Gastrocnemius medialis (tissue), 4 donors: Measurements from ENCODE around the gene PTPRN2. TPM values are rescaled to one million over a fixed set of nuclear protein-coding genes. Genes with fewer than 3 reads are reported as not detected.
"Not testable (repeated sequence)": the region's sequence is repeated elsewhere in the genome, so short reads cannot be mapped to it uniquely, and the experiment has no call there.

ENCODE experiments used
- ATAC-seq, 2 donors: fragments of 150-250 bp; one replicate each; pipeline ENCODE4 v1.9.1; 2016
- DNase-seq, 2 donors: peaks; one replicate each; pipeline ENCODE4 v3.0.0-alpha.2; 2019
- H3K27ac ChIP-seq, 4 donors: fragments of 200-600 bp; sonication (generic); 1 replicate in 1 of 4; 2 replicates in 3 of 4; pipeline ENCODE4 v1.5.1; 2016 to 2018; ENCODE audit warnings: mild to moderate bottlenecking in 2 of 4, moderate library complexity in 1 of 4
- H3K27me3 ChIP-seq, 3 donors: fragments of 200-600 bp; sonication (generic) in 2 of 3; 1 replicate in 1 of 3; 2 replicates in 2 of 3; pipeline versions ENCODE4 v1.5.1 to v1.6.0; 2016 to 2019; ENCODE audit warnings: mild to moderate bottlenecking in 1 of 3, moderate library complexity in 1 of 3
- H3K36me3 ChIP-seq, 2 donors: fragments of 200-600 bp; sonication (generic) in 1 of 2; one replicate each; pipeline ENCODE4 v1.5.1; 2017 to 2018
- H3K4me1 ChIP-seq, 2 donors: fragments of 200-600 bp; sonication (generic) in 1 of 2; one replicate each; pipeline ENCODE4 v1.5.1; 2016 to 2017; ENCODE audit warnings: mild to moderate bottlenecking in 2 of 2
- H3K4me3 ChIP-seq, 4 donors: fragments of 200-600 bp; sonication (generic) in 3 of 4; 1 replicate in 1 of 4; 2 replicates in 3 of 4; pipeline ENCODE4 v1.5.1; 2016 to 2019; ENCODE audit warnings: mild to moderate bottlenecking in 2 of 4
- H3K9me3 ChIP-seq, 3 donors: fragments of 200-600 bp; sonication (generic) in 2 of 3; 1 replicate in 1 of 3; 2 replicates in 2 of 3; pipeline ENCODE4 v1.5.1; 2016 to 2019
- POLR2A ChIP-seq, 2 donors: fragments of 450-650 bp; IDR thresholded peaks; one replicate each; pipeline ENCODE4 v1.6.1; 2017; ENCODE audit warnings: antibody characterized with exemption in 2 of 2, mild to moderate bottlenecking in 2 of 2, moderate library complexity in 2 of 2
- in situ Hi-C, 4 donors: fragments of 200-750 bp; cut with MboI; loops; one replicate each; pipeline versions ENCODE4 v1.15.0 to v1.8.0; 2017; ENCODE audit warnings: low sequenced_read_pairs in 4 of 4
- intact Hi-C: fragments of 100-400 bp; cut with DNase I; formaldehyde crosslinking; loops from one replicate; pipeline ENCODE4 v1.15.1; 2023; ENCODE audit warnings: low total_unique reads
- total RNA-seq, 4 donors: library from RNA; depleted of rRNA; stranded (reverse); fragments of >200 nt; gene quantifications; one replicate each; pipeline versions ENCODE4 v1.1.0 to v1.2.3, GENCODE V29; 2016
- TF ChIP-seq, protein P1 (sequence below), 5 experiments: fragments of 450-650 bp in 3 of 5; fragments of 200-600 bp in 2 of 5; sonication (generic) in 2 of 5; IDR thresholded peaks in 4 of 5; conservative IDR thresholded peaks in 1 of 5; 1 replicate in 4 of 5; 2 replicates in 1 of 5; pipeline ENCODE4 v1.5.1; 2016 to 2019; ENCODE audit warnings: antibody characterized with exemption in 5 of 5, mild to moderate bottlenecking in 3 of 5, moderate library complexity in 3 of 5

PTPRN2 gene
- total RNA-seq, 4 donors from 2014 or later, result 0.66 to 0.85 (median 0.81) TPM

DNA sequence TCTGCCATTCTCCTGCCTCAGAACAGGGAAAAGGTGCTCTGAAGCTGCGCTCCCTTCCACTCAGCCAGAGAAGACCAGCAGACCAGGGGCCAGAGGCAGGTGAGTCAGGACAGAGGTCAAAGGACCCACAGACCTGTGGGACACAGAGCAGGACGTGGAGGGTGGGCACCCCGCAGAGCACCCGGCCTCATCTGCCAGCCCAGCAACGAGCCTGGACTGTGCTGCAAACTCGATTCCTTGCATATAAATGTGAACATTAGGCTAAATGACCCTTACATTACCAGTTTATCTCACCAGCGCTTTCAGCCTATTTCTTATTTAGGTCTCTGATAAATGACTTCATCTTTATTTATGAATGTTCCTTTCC lies 50.1 kb downstream of the PTPRN2 start:
- DNase-seq, result no peak
- no peak overlapping the region for H3K4me3 ChIP-seq
- no peaks in the 10 kb centered on the region for H3K4me1 ChIP-seq
- no peak for ATAC-seq
- H3K36me3 ChIP-seq, result no peaks in the 10 kb centered on the region
- no peak overlapping the region for H3K27ac ChIP-seq
- TF ChIP-seq, protein P1, sequence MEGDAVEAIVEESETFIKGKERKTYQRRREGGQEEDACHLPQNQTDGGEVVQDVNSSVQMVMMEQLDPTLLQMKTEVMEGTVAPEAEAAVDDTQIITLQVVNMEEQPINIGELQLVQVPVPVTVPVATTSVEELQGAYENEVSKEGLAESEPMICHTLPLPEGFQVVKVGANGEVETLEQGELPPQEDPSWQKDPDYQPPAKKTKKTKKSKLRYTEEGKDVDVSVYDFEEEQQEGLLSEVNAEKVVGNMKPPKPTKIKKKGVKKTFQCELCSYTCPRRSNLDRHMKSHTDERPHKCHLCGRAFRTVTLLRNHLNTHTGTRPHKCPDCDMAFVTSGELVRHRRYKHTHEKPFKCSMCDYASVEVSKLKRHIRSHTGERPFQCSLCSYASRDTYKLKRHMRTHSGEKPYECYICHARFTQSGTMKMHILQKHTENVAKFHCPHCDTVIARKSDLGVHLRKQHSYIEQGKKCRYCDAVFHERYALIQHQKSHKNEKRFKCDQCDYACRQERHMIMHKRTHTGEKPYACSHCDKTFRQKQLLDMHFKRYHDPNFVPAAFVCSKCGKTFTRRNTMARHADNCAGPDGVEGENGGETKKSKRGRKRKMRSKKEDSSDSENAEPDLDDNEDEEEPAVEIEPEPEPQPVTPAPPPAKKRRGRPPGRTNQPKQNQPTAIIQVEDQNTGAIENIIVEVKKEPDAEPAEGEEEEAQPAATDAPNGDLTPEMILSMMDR (IDR thresholded peaks at IDR 0.05 in 4 of 5, conservative IDR thresholded peaks at IDR 0.05 in 1 of 5), result no peak
- TF ChIP-seq POLR2A (IDR thresholded peaks at IDR 0.05), result no peak
- H3K27me3 ChIP-seq, result no peaks in the 10 kb centered on the region
- H3K9me3 ChIP-seq, result no peaks in the 10 kb centered on the region
- intact Hi-C loops (no loop called here), in situ Hi-C loops (no loop called here)

DNA sequence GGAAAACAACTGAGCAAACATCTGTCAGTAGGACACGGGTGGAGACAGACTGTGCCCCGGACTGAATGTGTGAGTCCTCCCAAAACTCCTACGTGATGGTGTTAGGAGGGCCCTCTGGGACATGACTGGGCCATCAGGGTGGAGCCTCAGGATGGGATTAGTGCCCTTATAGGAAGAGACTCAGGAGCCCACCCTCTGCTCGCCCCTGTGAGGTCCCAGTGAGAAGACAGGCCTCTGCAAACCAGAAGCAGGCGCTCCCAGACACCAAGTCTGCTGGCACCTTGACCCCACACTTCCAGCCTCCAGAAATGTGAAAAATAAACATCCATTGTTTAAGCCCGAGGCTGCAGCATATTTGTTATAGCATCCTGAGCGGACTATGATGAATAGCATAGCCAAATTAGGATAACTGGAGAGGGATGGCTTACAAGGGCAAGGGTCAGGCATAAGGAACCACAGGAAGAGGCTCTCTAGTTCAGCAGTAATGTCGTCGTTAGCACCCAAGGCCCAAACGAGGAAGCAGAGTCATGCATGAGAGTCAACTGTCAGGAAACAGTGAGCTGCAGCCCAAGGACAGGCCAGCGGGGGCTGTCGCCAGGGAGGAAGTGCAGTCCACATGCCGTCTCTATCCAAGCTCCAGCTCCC lies 50.6 kb downstream of the PTPRN2 start:
- H3K9me3 ChIP-seq, result no peaks in the 10 kb centered on the region
- H3K4me1 ChIP-seq, result no peaks in the 10 kb centered on the region
- intact Hi-C loops (no loop called here), in situ Hi-C loops (no loop called here)
- TF ChIP-seq POLR2A (IDR thresholded peaks at IDR 0.05), result no peak
- TF ChIP-seq, protein P1 (IDR thresholded peaks at IDR 0.05 in 4 of 5, conservative IDR thresholded peaks at IDR 0.05 in 1 of 5), result no peak
- no peaks in the 10 kb centered on the region for H3K36me3 ChIP-seq
- no peak for DNase-seq
- no peak for ATAC-seq
- H3K27ac ChIP-seq, result no peak overlapping the region
- no peaks in the 10 kb centered on the region for H3K27me3 ChIP-seq
- no peak overlapping the region for H3K4me3 ChIP-seq

DNA sequence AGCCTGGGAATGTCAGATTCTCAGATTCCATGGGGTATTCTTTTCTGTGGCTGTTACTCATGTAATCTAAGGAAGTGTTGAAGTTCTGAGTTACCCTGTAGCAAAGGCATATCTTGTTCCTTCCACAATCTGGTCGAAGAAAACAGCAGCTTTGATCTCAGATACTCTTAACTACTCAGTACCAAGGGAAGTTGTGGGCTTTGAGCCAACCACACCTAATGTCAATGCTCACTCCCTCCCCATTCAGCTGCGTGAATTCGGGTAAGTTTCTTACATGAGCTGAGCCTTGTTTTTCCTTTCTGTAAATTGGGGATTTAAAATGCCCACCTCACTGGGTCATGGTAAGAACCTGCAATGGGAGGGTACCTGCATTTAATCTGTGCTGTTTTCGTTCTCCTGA lies 52.5 kb downstream of the PTPRN2 start:
- TF ChIP-seq, protein P1 (IDR thresholded peaks at IDR 0.05 in 4 of 5, conservative IDR thresholded peaks at IDR 0.05 in 1 of 5), result no peak
- TF ChIP-seq POLR2A (IDR thresholded peaks at IDR 0.05), result no peak
- Histone ChIP-seq H3K4me1 (no peaks in the 10 kb centered on the region), H3K4me3 (no peak overlapping the region), H3K9me3 (no peaks in the 10 kb centered on the region), H3K36me3 (no peaks in the 10 kb centered on the region), H3K27me3 (no peaks in the 10 kb centered on the region), H3K27ac (no peak overlapping the region)
- intact Hi-C loops (no loop called here), in situ Hi-C loops (no loop called here)
- ATAC-seq (no peak), DNase-seq (no peak)

DNA sequence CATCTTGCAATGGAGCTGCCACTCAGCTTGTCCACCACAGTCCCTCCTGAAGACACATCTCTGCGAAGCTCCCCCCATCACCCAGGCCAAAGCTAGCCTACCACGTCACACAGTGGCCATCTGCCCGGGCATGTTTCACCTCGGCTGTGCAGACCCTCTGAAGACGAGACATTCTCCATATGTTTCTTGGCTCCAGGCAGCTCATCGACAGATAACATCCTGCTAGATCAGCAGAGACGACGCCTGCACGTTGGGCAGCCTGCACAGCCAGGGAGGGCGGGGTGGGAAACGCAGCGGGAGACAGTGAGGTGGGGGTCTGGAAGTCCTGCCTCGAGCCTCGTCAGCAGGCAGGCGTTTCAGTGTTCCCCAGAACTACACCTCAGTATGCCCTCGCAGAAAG lies 53.0 kb downstream of the PTPRN2 start:
- H3K27ac ChIP-seq, result no peak overlapping the region
- in situ Hi-C loops, result no loop called here

DNA sequence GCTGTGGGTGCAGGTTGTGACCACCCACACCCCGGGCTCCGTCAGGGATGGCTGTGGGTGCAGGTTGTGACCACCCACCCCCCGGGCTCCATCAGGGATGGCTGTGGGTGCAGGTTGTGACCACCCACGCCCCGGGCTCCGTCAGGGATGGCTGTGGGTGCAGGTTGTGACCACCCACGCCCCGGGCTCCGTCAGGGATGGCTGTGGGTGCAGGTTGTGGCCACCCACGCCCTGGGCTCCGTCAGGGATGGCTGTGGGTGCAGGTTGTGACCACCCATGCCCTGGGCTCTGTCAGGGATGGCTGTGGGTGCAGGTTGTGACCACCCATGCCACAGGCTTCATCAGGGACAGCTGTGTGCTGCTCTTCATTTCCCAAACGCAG lies 53.5 kb downstream of the PTPRN2 start:
- in situ Hi-C loops, H3K9me3 ChIP-seq, H3K27ac ChIP-seq, H3K4me3 ChIP-seq, H3K36me3 ChIP-seq, H3K4me1 ChIP-seq, ATAC-seq, DNase-seq, intact Hi-C loops, H3K27me3 ChIP-seq: not testable (repeated sequence)

More for the DNA sequence above, 53.0 kb downstream of the PTPRN2 start:
- Histone ChIP-seq H3K36me3 (no peaks in the 10 kb centered on the region), H3K27me3 (no peaks in the 10 kb centered on the region), H3K4me1 (no peaks in the 10 kb centered on the region), H3K9me3 (no peaks in the 10 kb centered on the region), H3K4me3 (no peak overlapping the region)
- TF ChIP-seq POLR2A (IDR thresholded peaks at IDR 0.05), result no peak
- TF ChIP-seq, protein P1 (IDR thresholded peaks at IDR 0.05 in 4 of 5, conservative IDR thresholded peaks at IDR 0.05 in 1 of 5), result no peak
- intact Hi-C loops, result no loop called here
- DNase-seq, result no peak
- no peak for ATAC-seq
